HepG2 (cell line): ENCODE measurements around the gene FN1. TPM values are rescaled to one million over a fixed set of nuclear protein-coding genes. Genes with fewer than 3 reads are reported as not detected.

Source experiments
- ARID5B ChIP-seq: IDR thresholded peaks from 2 replicates; pipeline ENCODE4 v1.4.0; 2020; ENCODE audit warnings: mild to moderate bottlenecking, missing genetic modification reagents
- CREBL2 ChIP-seq: sonication (generic); formaldehyde crosslinking; IDR thresholded peaks from 2 replicates; pipeline ENCODE4 v1.8.1; 2023; ENCODE audit warnings: missing genetic modification reagents, mild to moderate bottlenecking, borderline replicate concordance
- HIVEP1 ChIP-seq: sonication (generic); formaldehyde crosslinking; IDR thresholded peaks from 2 replicates; pipeline ENCODE4 v1.4.0; 2020; ENCODE audit warnings: mild to moderate bottlenecking, missing genetic modification reagents
- HOXD1 ChIP-seq: sonication (generic); formaldehyde crosslinking; IDR thresholded peaks from 2 replicates; pipeline ENCODE4 v1.5.0; 2020; ENCODE audit warnings: missing genetic modification reagents
- KMT2A ChIP-seq: sonication (generic); formaldehyde crosslinking; IDR thresholded peaks from 2 replicates; pipeline ENCODE4 v1.4.0; 2020; ENCODE audit warnings: missing genetic modification reagents
- NFYB ChIP-seq: sonication (generic); formaldehyde crosslinking; IDR thresholded peaks from 2 replicates; pipeline ENCODE4 v1.4.0; 2020; ENCODE audit warnings: missing genetic modification reagents
- PITX1 ChIP-seq: sonication (generic); formaldehyde crosslinking; IDR thresholded peaks from 2 replicates; pipeline ENCODE4 v1.5.1; 2020; ENCODE audit warnings: mild to moderate bottlenecking, missing genetic modification reagents
- RBM22 ChIP-seq: fragments of 200-400 bp; formaldehyde crosslinking; optimal IDR thresholded peaks from 2 replicates; pipeline ENCODE3; 2017; ENCODE audit warnings: mild to moderate bottlenecking, low read length, moderate library complexity
- STAG1 ChIP-seq: sonication (generic); formaldehyde crosslinking; IDR thresholded peaks from 2 replicates; pipeline ENCODE4 v1.4.0; 2020; ENCODE audit warnings: missing genetic modification reagents
- ZNF30 ChIP-seq: sonication (generic); formaldehyde crosslinking; IDR thresholded peaks from 2 replicates; pipeline ENCODE4 v1.5.0; 2020; ENCODE audit warnings: mild to moderate bottlenecking, missing genetic modification reagents
- ZNF546 ChIP-seq: sonication (generic); formaldehyde crosslinking; conservative IDR thresholded peaks from 2 replicates; pipeline ENCODE4 v1.8.1; 2023; ENCODE audit warnings: mild to moderate bottlenecking, missing genetic modification reagents
- ZNF547 ChIP-seq: sonication (generic); formaldehyde crosslinking; IDR thresholded peaks from 2 replicates; pipeline ENCODE4 v1.5.1; 2020; ENCODE audit warnings: mild to moderate bottlenecking, missing genetic modification reagents
- ZNF724P ChIP-seq: sonication (generic); formaldehyde crosslinking; IDR thresholded peaks from 2 replicates; pipeline ENCODE4 v1.8.0; 2022; ENCODE audit warnings: missing genetic modification reagents, borderline replicate concordance
- ZNF782 ChIP-seq: sonication (generic); formaldehyde crosslinking; IDR thresholded peaks from 2 replicates; pipeline ENCODE4 v1.4.0; 2020; ENCODE audit warnings: missing genetic modification reagents, mild to moderate bottlenecking, borderline replicate concordance
- ZSCAN31 ChIP-seq: sonication (generic); formaldehyde crosslinking; IDR thresholded peaks from 2 replicates; pipeline ENCODE4 v1.5.0; 2020; ENCODE audit warnings: low read depth, mild to moderate bottlenecking, missing genetic modification reagents
- polyA plus RNA-seq, 8 experiments: library from polyadenylated mRNA; depleted of rRNA in 3 of 8; stranded (reverse) in 7 of 8; unstranded in 1 of 8; fragments of >200 nt; fragmentation: Illumina TruSeq in 4 of 8; extraction: Trizol in 4 of 8; gene quantifications; 2 replicates each; pipeline versions ENCODE4 v1.2.1 to v1.2.3, GENCODE V29; 2011 to 2016; ENCODE audit warnings: low read depth in 4 of 8, missing spikeins in 1 of 8, mixed read lengths in 1 of 8; ENCODE audit not compliant: insufficient read depth in 1 of 8
- total RNA-seq, 5 experiments: library from RNA; depleted of rRNA; stranded (reverse); fragments of >200 nt; fragmentation: Illumina TruSeq; extraction: Trizol; gene quantifications; 2 replicates each; pipeline ENCODE4 v1.2.3, GENCODE V29; 2016; ENCODE audit warnings: low read depth in 1 of 5
- TF ChIP-seq, protein P1 (sequence below): sonication (generic); formaldehyde crosslinking; IDR thresholded peaks from 2 replicates; pipeline ENCODE4 v1.4.0; 2020; ENCODE audit warnings: low read depth, mild to moderate bottlenecking, missing genetic modification reagents
- TF ChIP-seq, protein P2 (sequence below): sonication (generic); formaldehyde crosslinking; IDR thresholded peaks from 2 replicates; pipeline ENCODE4 v1.8.0; 2022; ENCODE audit warnings: missing genetic modification reagents, mild to moderate bottlenecking, borderline replicate concordance
- TF ChIP-seq, protein P3 (sequence below): sonication (generic); formaldehyde crosslinking; IDR thresholded peaks from 2 replicates; pipeline ENCODE4 v1.8.0; 2022; ENCODE audit warnings: mild to moderate bottlenecking, missing genetic modification reagents
- TF ChIP-seq, protein P4 (sequence below): IDR thresholded peaks from 2 replicates; pipeline ENCODE4 v1.6.1; 2012; ENCODE audit warnings: inconsistent platforms
- TF ChIP-seq, protein P5 (sequence below): sonication (generic); formaldehyde crosslinking; IDR thresholded peaks from 2 replicates; pipeline ENCODE4 v1.5.1; 2020; ENCODE audit warnings: mild to moderate bottlenecking, missing genetic modification reagents, borderline replicate concordance

Gene FN1
- total and polyA plus RNA-seq, 2 of the 13 experiments (the other 11 are each of a cell fraction or from before 2014, with no cell fraction given): 1,847 to 6,471 TPM

GRCh38 chr2:215441560-215442400 lies 5.9 kb upstream of the FN1 start (continued):
- TF ChIP-seq, protein P1, sequence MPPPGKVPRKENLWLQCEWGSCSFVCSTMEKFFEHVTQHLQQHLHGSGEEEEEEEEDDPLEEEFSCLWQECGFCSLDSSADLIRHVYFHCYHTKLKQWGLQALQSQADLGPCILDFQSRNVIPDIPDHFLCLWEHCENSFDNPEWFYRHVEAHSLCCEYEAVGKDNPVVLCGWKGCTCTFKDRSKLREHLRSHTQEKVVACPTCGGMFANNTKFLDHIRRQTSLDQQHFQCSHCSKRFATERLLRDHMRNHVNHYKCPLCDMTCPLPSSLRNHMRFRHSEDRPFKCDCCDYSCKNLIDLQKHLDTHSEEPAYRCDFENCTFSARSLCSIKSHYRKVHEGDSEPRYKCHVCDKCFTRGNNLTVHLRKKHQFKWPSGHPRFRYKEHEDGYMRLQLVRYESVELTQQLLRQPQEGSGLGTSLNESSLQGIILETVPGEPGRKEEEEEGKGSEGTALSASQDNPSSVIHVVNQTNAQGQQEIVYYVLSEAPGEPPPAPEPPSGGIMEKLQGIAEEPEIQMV (CRISPR knock-in tag): 0 out of 2 replicates have a peak, but pooled peaks have one; percentile 29
- TF ChIP-seq RBM22 (no peak), NFYB (CRISPR knock-in tag) (no peak), KMT2A (CRISPR knock-in tag) (no peak), PITX1 (CRISPR knock-in tag) (no peak), ARID5B (CRISPR knock-in tag) (no peak), ZNF782 (CRISPR knock-in tag) (no peak), CREBL2 (CRISPR knock-in tag) (no peak), ZNF724P (CRISPR knock-in tag) (no peak), ZNF30 (CRISPR knock-in tag) (no peak), HIVEP1 (no peak), ZNF547 (CRISPR knock-in tag) (no peak), ZSCAN31 (CRISPR knock-in tag) (no peak), STAG1 (CRISPR knock-in tag) (no peak), ZNF546 (CRISPR knock-in tag) (no peak), HOXD1 (CRISPR knock-in tag) (no peak)
- TF ChIP-seq, protein P2, sequence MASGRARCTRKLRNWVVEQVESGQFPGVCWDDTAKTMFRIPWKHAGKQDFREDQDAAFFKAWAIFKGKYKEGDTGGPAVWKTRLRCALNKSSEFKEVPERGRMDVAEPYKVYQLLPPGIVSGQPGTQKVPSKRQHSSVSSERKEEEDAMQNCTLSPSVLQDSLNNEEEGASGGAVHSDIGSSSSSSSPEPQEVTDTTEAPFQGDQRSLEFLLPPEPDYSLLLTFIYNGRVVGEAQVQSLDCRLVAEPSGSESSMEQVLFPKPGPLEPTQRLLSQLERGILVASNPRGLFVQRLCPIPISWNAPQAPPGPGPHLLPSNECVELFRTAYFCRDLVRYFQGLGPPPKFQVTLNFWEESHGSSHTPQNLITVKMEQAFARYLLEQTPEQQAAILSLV (CRISPR knock-in tag): no peak
- TF ChIP-seq, protein P3, sequence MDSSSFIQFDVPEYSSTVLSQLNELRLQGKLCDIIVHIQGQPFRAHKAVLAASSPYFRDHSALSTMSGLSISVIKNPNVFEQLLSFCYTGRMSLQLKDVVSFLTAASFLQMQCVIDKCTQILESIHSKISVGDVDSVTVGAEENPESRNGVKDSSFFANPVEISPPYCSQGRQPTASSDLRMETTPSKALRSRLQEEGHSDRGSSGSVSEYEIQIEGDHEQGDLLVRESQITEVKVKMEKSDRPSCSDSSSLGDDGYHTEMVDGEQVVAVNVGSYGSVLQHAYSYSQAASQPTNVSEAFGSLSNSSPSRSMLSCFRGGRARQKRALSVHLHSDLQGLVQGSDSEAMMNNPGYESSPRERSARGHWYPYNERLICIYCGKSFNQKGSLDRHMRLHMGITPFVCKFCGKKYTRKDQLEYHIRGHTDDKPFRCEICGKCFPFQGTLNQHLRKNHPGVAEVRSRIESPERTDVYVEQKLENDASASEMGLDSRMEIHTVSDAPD (CRISPR knock-in tag): no peak
- TF ChIP-seq, protein P4, sequence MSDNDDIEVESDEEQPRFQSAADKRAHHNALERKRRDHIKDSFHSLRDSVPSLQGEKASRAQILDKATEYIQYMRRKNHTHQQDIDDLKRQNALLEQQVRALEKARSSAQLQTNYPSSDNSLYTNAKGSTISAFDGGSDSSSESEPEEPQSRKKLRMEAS: no peak
- TF ChIP-seq, protein P5, sequence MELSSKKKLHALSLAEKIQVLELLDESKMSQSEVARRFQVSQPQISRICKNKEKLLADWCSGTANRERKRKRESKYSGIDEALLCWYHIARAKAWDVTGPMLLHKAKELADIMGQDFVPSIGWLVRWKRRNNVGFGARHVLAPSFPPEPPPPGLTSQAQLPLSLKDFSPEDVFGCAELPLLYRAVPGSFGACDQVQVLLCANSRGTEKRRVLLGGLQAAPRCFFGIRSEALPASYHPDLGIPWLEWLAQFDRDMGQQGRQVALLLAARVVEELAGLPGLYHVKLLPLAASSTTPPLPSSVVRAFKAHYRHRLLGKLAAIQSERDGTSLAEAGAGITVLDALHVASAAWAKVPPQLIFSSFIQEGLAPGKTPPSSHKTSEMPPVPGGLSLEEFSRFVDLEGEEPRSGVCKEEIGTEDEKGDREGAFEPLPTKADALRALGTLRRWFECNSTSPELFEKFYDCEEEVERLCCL (CRISPR knock-in tag): no peak
